Keratinocyte (primary cell): ENCODE data around the gene KIF16B. TPM values are rescaled to one million over a fixed set of nuclear protein-coding genes. Genes with fewer than 3 reads are reported as not detected.

Experiments
- DNase-seq: peaks from one replicate; pipeline ENCODE4 v3.0.0-alpha.2; 2011; ENCODE audit warnings: low read depth, missing footprints, low spot score
- FAIRE-seq: peaks from 2 replicates; lab custom pipeline; 2011; peaks lifted over from hg19 to GRCh38; lab: Jason Lieb, UNC
- H2AFZ ChIP-seq: 2 replicates; pipeline ENCODE4 v1.6.0; 2012; ENCODE audit warnings: low read length, control low read depth, inconsistent platforms; ENCODE audit not compliant: control insufficient read depth
- H3K27ac ChIP-seq: 2 replicates; pipeline ENCODE4 v1.5.1; 2011; ENCODE audit warnings: low read length; ENCODE audit not compliant: control insufficient read depth, insufficient read depth
- H3K27me3 ChIP-seq: 3 replicates; pipeline ENCODE4 v1.6.0; 2011; ENCODE audit warnings: low read length; ENCODE audit not compliant: control insufficient read depth, insufficient read depth; ENCODE audit errors: extremely low read depth
- H3K36me3 ChIP-seq, 2 experiments: 2 replicates in 1 of 2; 3 replicates in 1 of 2; pipeline ENCODE4 v1.5.1; 2011; ENCODE audit warnings: low read length in 2 of 2, mild to moderate bottlenecking in 1 of 2; ENCODE audit not compliant: control insufficient read depth in 2 of 2, insufficient read depth in 2 of 2; ENCODE audit errors: extremely low read depth in 1 of 2
- H3K4me1 ChIP-seq: 3 replicates; pipeline ENCODE4 v1.5.1; 2011; ENCODE audit warnings: low read length; ENCODE audit not compliant: control insufficient read depth, insufficient read depth; ENCODE audit errors: extremely low read depth
- H3K4me2 ChIP-seq: 3 replicates; pipeline ENCODE4 v1.6.0; 2011; ENCODE audit warnings: low read depth, low read length; ENCODE audit not compliant: control insufficient read depth, insufficient read depth; ENCODE audit errors: extremely low read depth
- H3K4me3 ChIP-seq, 3 experiments: fragments of 200-600 bp in 1 of 3; sonication (generic) in 1 of 3; 2 replicates in 2 of 3; 3 replicates in 1 of 3; pipeline ENCODE4 v1.5.1; 2011 to 2016; ENCODE audit warnings: low read length in 3 of 3, mild to moderate bottlenecking in 3 of 3, control low read depth in 2 of 3, inconsistent platforms in 1 of 3, low read depth in 1 of 3, mixed read lengths in 1 of 3, mixed run types in 1 of 3, moderate library complexity in 1 of 3; ENCODE audit not compliant: control insufficient read depth in 2 of 3, insufficient read depth in 2 of 3; ENCODE audit errors: extremely low read depth in 1 of 3
- H3K79me2 ChIP-seq: 2 replicates; pipeline ENCODE4 v1.6.0; 2012; ENCODE audit warnings: low read length; ENCODE audit not compliant: control insufficient read depth, insufficient read depth
- H3K9ac ChIP-seq: 3 replicates; pipeline ENCODE4 v1.6.0; 2011; ENCODE audit warnings: low read length; ENCODE audit not compliant: control insufficient read depth, insufficient read depth; ENCODE audit errors: extremely low read depth
- H3K9me1 ChIP-seq: 3 replicates; pipeline ENCODE4 v1.6.0; 2011; ENCODE audit warnings: low read length; ENCODE audit not compliant: control insufficient read depth, insufficient read depth; ENCODE audit errors: extremely low read depth
- H3K9me3 ChIP-seq: 2 replicates; pipeline ENCODE4 v1.5.1; 2012; ENCODE audit warnings: low read depth, low read length; ENCODE audit not compliant: control insufficient read depth
- H4K20me1 ChIP-seq: 3 replicates; pipeline ENCODE4 v1.6.0; 2011; ENCODE audit warnings: low read length; ENCODE audit not compliant: control insufficient read depth, insufficient read depth; ENCODE audit errors: extremely low read depth
- CTCF ChIP-seq, 3 experiments: IDR thresholded peaks in 1 of 3; conservative IDR thresholded peaks in 1 of 3; optimal IDR thresholded peaks in 1 of 3; 2 replicates in 2 of 3; 3 replicates in 1 of 3; pipeline versions ENCODE3 to v1.5.1; 2011; ENCODE audit warnings: low read length in 3 of 3, mild to moderate bottlenecking in 3 of 3, moderate library complexity in 2 of 3, control low read depth in 1 of 3, inconsistent platforms in 1 of 3; ENCODE audit not compliant: insufficient read depth in 2 of 3; ENCODE audit errors: extremely low read depth in 1 of 3
- EZH2 ChIP-seq: IDR thresholded peaks from one replicate; pipeline ENCODE4 v1.6.1; 2012; ENCODE audit warnings: inconsistent platforms, mild to moderate bottlenecking, low read length, moderate library complexity
- dilution Hi-C: fragments of 300-500 bp; cut with MboI; formaldehyde crosslinking; loops from one replicate; pipeline ENCODE4 v1.7.0; 2020; ENCODE audit warnings: low sequenced_read_pairs; ENCODE audit not compliant: extremely low pct_ligation_motif_present
- polyA plus RNA-seq, 5 experiments: library from polyadenylated mRNA; depleted of rRNA in 3 of 5; stranded (reverse) in 3 of 5; stranded (forward) in 1 of 5; unstranded in 1 of 5; fragments of >200 nt; gene quantifications; 1 replicate in 1 of 5; 2 replicates in 3 of 5; 3 replicates in 1 of 5; pipeline versions ENCODE4 v1.2.1 to v1.2.3, GENCODE V29; 2011 to 2012; ENCODE audit warnings: missing spikeins in 2 of 5, low read depth in 1 of 5, low replicate concordance in 1 of 5

KIF16B gene
- polyA plus RNA-seq, 1 donor (not counting 4 experiments of a cell fraction or from before 2014, with no cell fraction given) = 16.1 TPM

GRCh38 chr20:16279320-16279719, 293.9 kb downstream of the KIF16B start:
- dilution Hi-C loops = no loop called here
- no peak overlapping the region for H3K9ac ChIP-seq
- no peaks in the 10 kb centered on the region for H3K79me2 ChIP-seq
- no peaks in the 10 kb centered on the region for H3K9me1 ChIP-seq
- no peak overlapping the region for H3K27ac ChIP-seq
- DNase-seq (no peak), FAIRE-seq (no peak)
- H4K20me1 ChIP-seq = no peaks in the 10 kb centered on the region
- no peak overlapping the region for H2AFZ ChIP-seq
- no peak overlapping the region for H3K4me2 ChIP-seq
- no peaks in the 10 kb centered on the region for H3K27me3 ChIP-seq
- TF ChIP-seq EZH2 (no peak), CTCF (optimal IDR thresholded peaks at IDR 0.05 in 1 of 3, IDR thresholded peaks at IDR 0.05 in 1 of 3, conservative IDR thresholded peaks at IDR 0.05 in 1 of 3; ENCODE audit: extremely low read depth in 1 of 3, insufficient read depth in 2 of 3, low read length in 3 of 3) (no peak)
- no peaks in the 10 kb centered on the region for H3K9me3 ChIP-seq
- no peak overlapping the region for H3K4me3 ChIP-seq
- peaks cover 2 to 4% of the 10 kb centered on the region in 2 experiments for H3K36me3 ChIP-seq
- peaks cover under 1% of the 10 kb centered on the region for H3K4me1 ChIP-seq

- Histone ChIP-seq H3K9me1 (no peaks in the 10 kb centered on the region), H3K27me3 (no peaks in the 10 kb centered on the region), H3K36me3 (peaks cover 3 to 4% of the 10 kb centered on the region in 2 experiments), H3K79me2 (no peaks in the 10 kb centered on the region), H3K27ac (no peak overlapping the region), H4K20me1 (no peaks in the 10 kb centered on the region), H3K4me2 (no peak overlapping the region), H3K4me3 (no peak overlapping the region), H3K4me1 (no peaks in the 10 kb centered on the region), H3K9ac (no peak overlapping the region), H2AFZ (no peak overlapping the region), H3K9me3 (no peaks in the 10 kb centered on the region)
- no peak for FAIRE-seq
- no peak for DNase-seq
- dilution Hi-C loops = no loop called here
- TF ChIP-seq CTCF (optimal IDR thresholded peaks at IDR 0.05 in 1 of 3, IDR thresholded peaks at IDR 0.05 in 1 of 3, conservative IDR thresholded peaks at IDR 0.05 in 1 of 3; ENCODE audit: extremely low read depth in 1 of 3, insufficient read depth in 2 of 3, low read length in 3 of 3) (no peak), EZH2 (no peak)
Measured at GRCh38 chr20:16273812-16274555, 299.3 kb downstream of the KIF16B start.
